Measurements from ENCODE around the gene CNIH2. TPM values are rescaled to one million over a fixed set of nuclear protein-coding genes. Genes with fewer than 3 reads are reported as not detected.

CNIH2 gene
- total and polyA plus RNA-seq, 2 of the 8 experiments (the other 6 are each of a cell fraction or from before 2014, with no cell fraction given), result 12.5 to 15.8 TPM

GRCh38 chr11:66326261-66327111 lies 48.5 kb downstream of the CNIH2 start:
- no peak overlapping the region; the same call in 1 of the 2 replicates for H4K8ac ChIP-seq (ENCODE audit: extremely low read depth, insufficient read depth, low read length)
- no peak overlapping the region for H3K14ac ChIP-seq (ENCODE audit: insufficient read length)
- no peak overlapping the region for H2AFZ ChIP-seq (ENCODE audit: low read length)
- H2BK12ac ChIP-seq (ENCODE audit: low read depth, low read length), result peak overlapping the region; percentile 99; the same call in 1 of the 2 replicates
- H3K27ac ChIP-seq (ENCODE audit: low read depth, low read length), result no peak overlapping the region
- H2BK5ac ChIP-seq (ENCODE audit: low read depth, low read length), result peak overlapping the region; percentile 76; the same call in 1 of the 2 replicates
- no peak overlapping the region for H3K23ac ChIP-seq (ENCODE audit: insufficient read length)
- no peak overlapping the region for H4K91ac ChIP-seq (replicated peaks; ENCODE audit: insufficient read length, low read length)
- H3K79me2 ChIP-seq (ENCODE audit: control insufficient read depth in 1 of 2, insufficient read depth in 2 of 2, low read length in 2 of 2), result no peaks in the 10 kb centered on the region
- peaks cover 5 to 13% (median 8%) of the 10 kb centered on the region in 4 experiments; a peak in 6 of 7 replicates for H3K4me1 ChIP-seq (replicated peaks in 1 of 4; ENCODE audit: control insufficient read depth in 3 of 4, insufficient read depth in 4 of 4, low read length in 3 of 4)
- H3K18ac ChIP-seq (ENCODE audit: extremely low read depth, low read length), result no peak overlapping the region; the same call in 1 of the 2 replicates
- WGBS, 2 experiments (ENCODE audit: extremely low coverage in 1 of 2, insufficient coverage in 1 of 2, insufficient read length in 1 of 2, insufficient replicate concordance in 2 of 2, low coverage in 1 of 2, low lambda C conversion rate in 2 of 2, missing lambda C conversion rate in 1 of 2), result 90% methylated on average over 10 of the region's 21 CpGs; no CpG with 5 or more reads in 1 of the 2 experiments
- H4K5ac ChIP-seq (ENCODE audit: insufficient read length, low read depth, low read length), result no peak overlapping the region
- H4K20me1 ChIP-seq (replicated peaks in 1 of 2; ENCODE audit: control insufficient read depth in 1 of 2, insufficient read depth in 2 of 2, low read length in 2 of 2), result no peaks in the 10 kb centered on the region
- POLR2A ChIA-PET (ENCODE audit: partially characterized antibody), result interaction anchor here (0.6 to 1.8 kb wide), 4 partner anchors 9 to 26 kb away, joined by 3 to 10 read pairs (median 6); partner anchors contain the start of genes CD248 and RIN1
- peaks cover 0 to 7% (median 6%) of the 10 kb centered on the region in 4 experiments; a peak in 3 of 7 replicates for H3K27me3 ChIP-seq (replicated peaks in 1 of 4; ENCODE audit: control insufficient read depth in 3 of 4, extremely low read depth in 1 of 4, insufficient read depth in 3 of 4, low read length in 3 of 4)
- peaks cover 2% of the 10 kb centered on the region; the same call in 1 of the 2 replicates for H3K23me2 ChIP-seq (ENCODE audit: low read depth, low read length)
- no peak overlapping the region for H2BK20ac ChIP-seq (ENCODE audit: low read length)
- FAIRE-seq (no peak), DNase-seq (ENCODE audit: low read depth in 1 of 2, low spot score in 2 of 2) (peak in 1 of 2 experiments; percentile 52)
- no peak overlapping the region for H3K9ac ChIP-seq (replicated peaks in 1 of 4; ENCODE audit: extremely low read depth in 1 of 4, low read depth in 3 of 4, low read length in 3 of 4)
- H3K56ac ChIP-seq (replicated peaks; ENCODE audit: insufficient read length, low read depth, low read length), result no peak overlapping the region
- H2BK120ac ChIP-seq (replicated peaks; ENCODE audit: low read depth, low read length), result no peak overlapping the region
- H3K36me3 ChIP-seq (ENCODE audit: control insufficient read depth in 2 of 4, insufficient read depth in 4 of 4, low read length in 3 of 4), result no peaks in the 10 kb centered on the region
- TF ChIP-seq SRF (IDR thresholded peaks at IDR 0.05; ENCODE audit: low read depth, low read length), result no peak
- TF ChIP-seq SUZ12 (IDR thresholded peaks at IDR 0.05; ENCODE audit: low read length), result no peak
- H2AK5ac ChIP-seq (ENCODE audit: low read depth, low read length), result no peak overlapping the region
- H2BK15ac ChIP-seq (ENCODE audit: low read length), result peak overlapping the region; percentile 61; the same call in 1 of the 2 replicates
- H3K4me2 ChIP-seq (ENCODE audit: insufficient read depth in 1 of 2, low read depth in 2 of 2, low read length in 2 of 2), result no peak overlapping the region
- CTCF ChIA-PET (ENCODE audit: partially characterized antibody), result interaction anchor here (1.0 to 4.0 kb wide), 4 partner anchors 9 to 14 kb away, joined by 3 to 73 read pairs (median 11); partner anchors contain the start of genes CD248 and RIN1
- H3K4ac ChIP-seq (replicated peaks; ENCODE audit: insufficient read length, low read depth, low read length), result no peak overlapping the region
- no peaks in the 10 kb centered on the region for H3K9me3 ChIP-seq (ENCODE audit: insufficient read depth in 2 of 2, low read depth in 1 of 2, low read length in 1 of 2)
- no peaks in the 10 kb centered on the region for H3K79me1 ChIP-seq (ENCODE audit: low read depth, low read length)
- H3K4me3 ChIP-seq (ENCODE audit: extremely low read depth in 1 of 4, insufficient read depth in 2 of 4, low read depth in 3 of 4, low read length in 4 of 4), result no peak overlapping the region

All from H1 (cell line).